Stimulated activated CD4-positive, alpha-beta T cell treated with anti-CD3 and anti-CD28 coated beads, TNF-alpha, amount 100 ng/mL, for 1 hour (primary cell): ENCODE results near the gene OR4D10.
"Not testable (repeated sequence)": the region's sequence is repeated elsewhere in the genome, so short reads cannot be mapped to it uniquely, and the experiment has no call there.

Experiments
- DNase-seq, 3 donors: peaks; one replicate each; pipeline ENCODE4 v3.0.0-alpha.2; 2020; ENCODE audit warnings: low read depth in 3 of 3, low spot score in 1 of 3

Gene OR4D10

GRCh38 chr11:59473015-59473414 is at the start of gene OR4D10:
TSS of gene OR4D10 (plus strand) at chr11:59473315. CDS start at chr11:59477430, 4,115 bp downstream.
- no peak for DNase-seq

GRCh38 chr11:59423835-59424234 is 49.3 kb upstream of the OR4D10 start:
- DNase-seq: no peak

- no peak for DNase-seq
These were observed 48.0 kb upstream of the OR4D10 start for GRCh38 chr11:59425131-59425530.

GRCh38 chr11:59426361-59427067 is 46.6 kb upstream of the OR4D10 start, which contains the start of gene OR5A2:
TSS of gene OR5A2 (minus strand) at chr11:59426413. CDS start at chr11:59422953, 3,460 bp downstream.
- DNase-seq: no peak

GRCh38 chr11:59427068-59427382 is 46.1 kb upstream of the OR4D10 start:
- DNase-seq: no peak

- peak in 1 of 3 donors; percentile 1 for DNase-seq
These were observed 43.1 kb upstream of the OR4D10 start for GRCh38 chr11:59429924-59430516.

- no peak for DNase-seq
These were observed 36.9 kb upstream of the OR4D10 start, which contains the start of gene OR5A1 for GRCh38 chr11:59436169-59436568. TSS of gene OR5A1 (plus strand) at chr11:59436469. CDS start at chr11:59443169, 6,700 bp downstream.

- no peak for DNase-seq
These were observed 35.3 kb upstream of the OR4D10 start for GRCh38 chr11:59437770-59438169.

- not testable (repeated sequence) for DNase-seq
These were observed 27.5 kb upstream of the OR4D10 start for GRCh38 chr11:59445624-59446023.

GRCh38 chr11:59448484-59448883 is 24.6 kb upstream of the OR4D10 start:
- DNase-seq: no peak

- no peak for DNase-seq
These were observed 16.5 kb upstream of the OR4D10 start, which contains the start of gene OR4D6 for GRCh38 chr11:59456661-59457060. TSS of gene OR4D6 (plus strand) at chr11:59456961. CDS start at chr11:59456961, 0 bp downstream.

GRCh38 chr11:59459916-59460315 is 13.2 kb upstream of the OR4D10 start:
- no peak for DNase-seq

- no peak for DNase-seq
These were observed 9.9 kb upstream of the OR4D10 start for GRCh38 chr11:59463190-59463641.

GRCh38 chr11:59475176-59475575 is 2.1 kb downstream of the OR4D10 start:
- no peak for DNase-seq

GRCh38 chr11:59479906-59480305 is 6.8 kb downstream of the OR4D10 start:
- no peak for DNase-seq

- no peak for DNase-seq
These were observed 7.2 kb downstream of the OR4D10 start for GRCh38 chr11:59480359-59480758.

- no peak for DNase-seq
These were observed 28.8 kb downstream of the OR4D10 start for GRCh38 chr11:59501931-59502330.

GRCh38 chr11:59503276-59503675 is 30.2 kb downstream of the OR4D10 start, which contains the start of gene OR4D11:
TSS of gene OR4D11 (plus strand) at chr11:59503576. CDS start at chr11:59503576, 0 bp downstream.
- DNase-seq: no peak

- DNase-seq: no peak
These were observed 38.0 kb downstream of the OR4D10 start, which contains the start of gene OR4D9 for GRCh38 chr11:59510941-59511589. TSS of gene OR4D9 (plus strand) at chr11:59511539. CDS start at chr11:59514913, 3,374 bp downstream.

GRCh38 chr11:59511675-59512074 is 38.6 kb downstream of the OR4D10 start:
- no peak for DNase-seq

- not testable (repeated sequence) for DNase-seq
These were observed 47.0 kb downstream of the OR4D10 start for GRCh38 chr11:59520139-59520538.

GRCh38 chr11:59520741-59521140 is 47.6 kb downstream of the OR4D10 start:
- DNase-seq: no peak
